Limb (tissue), 2 donors: ENCODE results near the gene NDE1.

Source experiments
- DNase-seq, 2 donors: peaks; one replicate each; pipeline ENCODE4 v3.0.0-alpha.2; 2016; ENCODE audit errors: extremely low spot score in 2 of 2

Gene NDE1

DNA sequence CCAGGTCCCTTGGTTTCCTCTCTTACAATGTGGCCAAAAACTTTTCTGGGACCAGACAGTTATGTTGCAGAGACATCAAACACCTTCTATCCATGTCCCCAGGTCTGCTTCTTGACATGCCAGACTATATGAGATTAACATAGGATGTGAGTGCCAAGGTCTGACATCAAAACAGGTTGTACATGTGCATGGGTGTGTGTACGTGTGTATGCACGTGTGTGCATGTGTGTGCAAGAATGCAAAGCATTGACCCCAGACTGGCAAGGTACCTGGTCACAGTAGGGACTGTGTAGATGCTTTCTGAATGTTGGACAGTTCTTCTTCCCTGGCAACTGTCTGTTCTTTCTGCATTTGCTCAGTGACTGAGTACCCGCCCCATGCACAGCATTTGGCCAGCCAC, 85.6 kb downstream of the NDE1 start:
- DNase-seq, result no peak

DNA sequence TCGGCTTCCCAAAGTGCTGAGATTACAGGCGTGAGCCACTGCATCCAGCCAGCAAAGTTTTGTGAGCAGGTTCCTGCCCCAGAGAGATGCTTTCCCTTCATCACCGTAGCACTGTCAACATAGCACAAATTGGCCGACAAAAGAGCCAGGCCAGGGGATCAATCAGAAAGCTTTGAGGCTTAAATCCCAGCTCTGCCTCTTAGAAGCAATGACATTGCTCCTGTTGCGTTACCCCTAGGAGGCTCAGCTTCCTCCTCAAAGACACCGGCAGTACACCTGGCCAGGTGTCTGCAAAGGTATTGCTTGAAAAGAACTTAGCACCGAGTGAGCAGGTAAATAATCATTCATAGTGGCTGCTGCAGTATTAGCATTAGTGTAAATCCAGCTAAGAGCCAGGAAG, 86.5 kb downstream of the NDE1 start:
- DNase-seq, result no peak

DNA sequence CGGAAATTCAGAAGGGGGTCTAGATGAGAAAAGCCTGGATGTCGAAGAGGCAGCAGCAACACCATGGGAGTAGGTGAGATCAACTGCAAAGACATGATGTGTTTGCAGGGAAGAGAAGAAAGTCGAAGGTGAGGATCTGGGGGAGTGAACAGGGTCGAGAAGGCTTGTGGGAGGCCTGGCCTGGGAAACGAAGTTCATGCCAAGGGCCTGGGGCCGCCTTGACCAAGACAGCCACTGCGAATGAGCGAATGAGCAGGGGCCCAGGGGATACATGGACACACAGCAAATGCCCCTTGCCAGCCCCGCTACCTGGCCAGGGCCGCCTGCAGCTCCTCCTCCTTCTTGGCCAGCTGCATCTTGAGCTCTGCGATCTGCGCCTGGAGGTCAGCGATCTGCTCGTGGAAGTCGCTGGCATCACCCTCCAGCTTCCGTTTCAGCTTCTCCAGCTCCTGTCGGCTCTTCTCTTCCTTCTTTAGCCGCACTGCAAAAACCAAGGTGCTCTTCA, 87.1 kb downstream of the NDE1 start:
- no peak for DNase-seq

DNA sequence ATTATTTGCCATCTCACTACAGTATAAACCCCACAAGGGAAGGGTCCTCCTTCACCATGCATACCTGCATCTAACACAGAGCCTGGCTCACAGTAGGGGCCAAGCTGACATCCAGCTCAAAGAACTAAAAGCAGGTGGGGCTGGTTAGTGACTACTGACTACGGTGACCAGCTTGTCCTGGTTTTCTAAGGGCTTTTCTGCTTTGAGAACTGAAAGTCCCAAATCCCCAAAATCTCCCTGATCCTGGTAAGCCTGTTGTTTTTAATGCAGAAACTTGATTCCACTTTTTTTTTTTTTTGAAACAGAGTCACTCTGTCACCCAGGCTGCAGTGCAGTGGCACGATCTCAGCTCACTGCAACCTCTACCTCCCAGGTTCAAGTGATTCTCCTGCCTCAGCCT, 89.4 kb downstream of the NDE1 start:
- no peak for DNase-seq

DNA sequence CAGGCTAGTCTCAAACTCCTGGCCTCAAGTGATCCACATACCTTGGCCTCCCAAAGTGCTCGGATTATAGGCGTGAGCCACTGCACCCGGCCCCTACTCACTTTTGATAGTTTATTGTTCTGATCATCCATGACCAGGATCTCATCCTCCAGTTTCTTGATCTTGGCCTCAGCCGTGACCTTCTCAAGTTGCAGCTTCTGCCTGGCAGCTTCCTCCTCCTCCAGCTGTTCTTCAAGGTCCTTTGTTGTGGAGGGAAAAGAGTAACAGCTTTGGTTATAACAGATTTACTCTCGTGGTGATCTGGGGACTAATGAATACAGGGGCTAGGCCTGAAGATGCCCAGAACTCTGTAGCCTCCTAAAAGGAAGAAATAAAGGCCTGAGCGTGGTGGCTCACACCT, 89.9 kb downstream of the NDE1 start:
- no peak for DNase-seq

DNA sequence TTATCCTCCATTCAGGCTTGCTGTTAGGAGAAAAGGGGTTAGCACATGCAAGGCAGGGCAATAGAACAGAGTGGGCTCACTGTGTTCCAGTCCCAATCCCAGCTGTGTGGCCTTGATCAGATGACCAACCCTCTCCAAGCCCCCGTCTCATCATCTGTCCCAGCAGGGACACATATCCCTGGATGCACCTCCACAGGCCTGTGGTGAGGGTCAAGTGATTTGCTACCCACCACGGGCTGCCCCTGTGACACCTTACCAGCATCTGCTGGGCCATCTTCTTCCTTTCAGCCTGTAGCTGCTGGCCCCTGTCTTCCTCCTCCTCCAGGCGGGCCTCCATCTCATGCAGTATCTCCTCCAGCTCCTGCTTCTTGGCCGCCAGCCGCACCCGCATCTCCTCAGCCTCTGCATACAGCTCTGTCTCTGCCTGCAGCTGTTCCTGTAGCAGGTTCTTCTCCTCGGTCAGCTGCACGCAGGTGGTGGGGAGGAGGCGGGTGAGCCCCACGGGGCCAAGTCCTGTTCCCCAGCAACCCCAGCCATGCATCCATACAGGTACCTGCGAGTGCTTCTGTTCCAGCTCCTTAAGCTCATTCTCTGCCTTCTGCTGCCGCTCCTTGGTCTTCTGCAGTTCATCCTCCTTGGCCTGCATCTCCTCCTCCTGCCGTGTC, 91.3 kb downstream of the NDE1 start:
- no peak for DNase-seq

DNA sequence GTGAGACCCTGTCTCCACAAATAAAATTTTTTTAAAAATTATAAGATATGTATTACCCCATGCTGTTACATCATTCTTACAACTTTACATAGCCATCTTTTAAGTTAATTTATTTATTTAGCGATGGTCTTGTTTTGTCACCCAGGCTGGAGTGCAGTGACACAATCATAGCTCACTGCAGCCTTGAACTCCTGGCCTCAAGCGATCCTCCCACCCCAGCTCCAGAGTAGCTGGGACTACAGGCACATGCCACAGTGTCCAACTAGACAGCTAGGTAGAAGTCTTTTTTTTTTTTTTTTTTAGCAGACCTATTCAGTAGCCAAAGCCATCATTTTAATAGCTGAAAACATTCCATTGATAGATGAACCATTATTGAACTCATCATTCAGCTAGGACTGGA, 92.7 kb downstream of the NDE1 start:
- no peak for DNase-seq

DNA sequence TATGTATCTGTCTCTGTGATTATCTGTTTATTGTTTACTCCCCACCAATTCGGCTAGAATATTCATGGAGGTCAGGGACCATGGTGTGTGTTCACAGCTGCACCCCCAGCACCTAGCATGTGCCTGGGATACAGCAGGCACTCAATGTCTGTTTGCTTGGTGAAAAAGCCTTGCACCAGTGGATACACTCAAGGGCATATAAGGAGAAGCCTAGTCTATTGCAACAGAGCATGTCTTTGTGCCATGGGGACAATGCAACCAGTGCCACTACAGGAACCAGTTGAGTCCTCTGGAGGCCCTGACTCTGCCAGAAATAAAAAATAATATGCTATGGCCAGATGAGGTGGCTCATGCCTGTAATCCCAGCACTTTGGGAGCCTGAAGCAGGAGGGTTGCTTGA, 93.6 kb downstream of the NDE1 start:
- DNase-seq, result no peak

DNA sequence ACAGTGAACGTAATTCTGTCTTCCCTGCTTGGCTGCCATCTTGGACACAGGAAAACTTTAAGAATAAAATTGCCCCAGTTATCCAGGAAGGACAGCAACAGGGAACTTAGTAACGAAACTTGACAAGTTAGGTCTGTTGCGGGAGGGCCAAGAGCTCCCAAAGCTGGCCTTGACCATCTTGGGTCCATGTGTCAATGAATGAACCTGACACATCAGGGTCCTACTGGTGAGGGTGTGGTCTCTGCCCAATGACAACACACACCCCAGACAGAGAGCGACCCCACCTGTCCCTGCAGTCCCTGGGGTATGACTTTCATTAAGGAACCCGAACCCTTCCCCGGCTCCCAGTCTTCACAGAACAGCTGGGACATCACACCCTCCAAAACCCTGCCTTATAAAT, 96.3 kb downstream of the NDE1 start:
- DNase-seq, result no peak

DNA sequence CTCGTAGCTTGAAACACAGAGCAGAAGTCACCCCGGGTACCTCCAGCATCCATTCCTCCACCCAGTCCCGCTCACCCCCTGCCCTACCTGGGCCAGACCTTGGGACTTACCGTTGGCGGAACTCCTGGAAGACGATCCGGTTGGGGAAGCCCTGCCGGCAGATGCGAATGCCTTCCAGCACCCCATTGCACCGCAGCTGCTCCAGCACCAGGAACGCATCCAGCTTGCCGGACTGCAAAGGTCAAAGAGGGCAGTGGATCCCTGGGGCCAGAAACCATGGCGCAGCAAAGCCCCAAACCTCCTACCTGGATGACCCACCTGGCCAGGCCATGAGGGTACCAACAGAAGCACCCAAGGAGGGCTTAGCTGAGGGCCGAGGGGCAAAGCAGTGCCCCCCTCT, 97.9 kb downstream of the NDE1 start:
- DNase-seq, result no peak

DNA sequence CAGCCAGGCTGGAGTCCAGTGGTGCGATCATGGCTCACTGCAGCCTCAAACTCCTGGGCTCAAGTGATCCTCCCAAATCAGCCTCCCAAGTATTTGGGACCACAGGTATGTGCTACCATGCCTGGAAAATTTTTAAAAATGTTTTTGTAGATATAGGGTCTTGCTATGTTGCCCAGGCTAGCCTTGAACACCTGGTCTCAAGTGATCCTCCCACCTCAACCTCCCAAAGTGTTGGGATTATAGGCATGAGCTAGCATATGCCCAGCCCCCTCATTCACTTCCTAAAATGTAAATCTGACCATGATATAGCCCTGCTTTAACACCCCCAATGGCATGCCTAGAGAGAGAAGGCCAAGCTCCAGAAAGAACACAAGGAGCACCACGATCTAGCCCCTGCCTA, 98.6 kb downstream of the NDE1 start:
- DNase-seq, result no peak

DNA sequence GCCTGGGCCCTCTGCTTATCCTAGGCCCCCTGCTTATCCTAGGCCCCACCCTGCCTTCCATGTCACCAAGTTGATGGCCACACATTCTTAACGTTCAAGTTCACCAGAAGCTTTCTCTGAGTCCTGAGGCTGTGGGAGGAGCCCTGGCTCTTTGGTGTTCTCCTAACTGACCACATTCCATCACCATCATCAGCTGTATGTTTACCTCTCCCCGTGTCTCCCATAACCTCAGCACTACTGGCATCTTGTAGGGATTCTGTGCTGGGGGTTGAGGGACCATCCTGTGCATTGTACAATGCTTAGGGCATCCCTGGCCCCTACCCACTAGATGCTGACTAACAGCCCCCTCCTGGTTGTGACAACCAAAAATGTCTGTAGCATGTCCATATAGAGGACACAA, 99.3 kb downstream of the NDE1 start:
- DNase-seq, result no peak

DNA sequence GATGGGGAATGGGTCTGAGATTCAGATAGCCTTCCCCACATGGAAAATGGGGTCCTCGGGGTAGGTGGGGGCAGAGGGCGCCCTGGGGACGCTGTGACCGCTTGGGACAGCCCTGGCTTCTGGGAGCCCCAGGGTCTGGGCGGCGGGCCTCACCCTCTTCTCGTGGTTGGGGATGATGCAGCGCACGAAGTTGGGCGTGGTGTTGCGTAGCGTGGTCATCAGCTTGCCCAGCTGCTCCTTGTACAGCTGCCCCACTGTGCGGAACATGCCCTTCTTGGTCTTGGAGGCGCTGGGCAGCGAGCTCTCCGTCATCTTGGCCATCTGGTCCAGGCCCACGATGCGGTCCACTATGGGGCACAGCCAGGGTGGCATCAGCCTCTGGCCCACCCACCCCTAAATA, 99.9 kb downstream of the NDE1 start:
- no peak for DNase-seq

DNA sequence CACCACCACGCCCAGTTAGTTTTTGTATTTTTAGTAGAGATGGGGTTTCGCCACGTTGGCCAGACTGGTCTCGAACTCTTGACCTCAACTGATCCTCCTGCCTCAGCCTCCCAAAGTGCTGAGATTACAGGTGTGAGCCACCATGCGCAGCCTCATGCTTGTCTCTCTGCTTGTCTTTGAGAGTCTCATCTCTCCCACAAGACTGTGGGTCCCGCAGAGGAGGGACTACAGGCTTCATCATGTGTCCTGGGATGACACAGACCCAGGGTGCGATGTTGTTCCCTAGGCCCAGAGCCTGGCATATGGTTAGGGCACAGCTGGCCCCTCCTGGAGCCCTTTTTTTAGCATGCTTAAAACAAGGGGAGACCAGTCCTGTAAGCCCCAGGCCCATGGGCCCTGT, 101.9 kb downstream of the NDE1 start:
- DNase-seq, result no peak

DNA sequence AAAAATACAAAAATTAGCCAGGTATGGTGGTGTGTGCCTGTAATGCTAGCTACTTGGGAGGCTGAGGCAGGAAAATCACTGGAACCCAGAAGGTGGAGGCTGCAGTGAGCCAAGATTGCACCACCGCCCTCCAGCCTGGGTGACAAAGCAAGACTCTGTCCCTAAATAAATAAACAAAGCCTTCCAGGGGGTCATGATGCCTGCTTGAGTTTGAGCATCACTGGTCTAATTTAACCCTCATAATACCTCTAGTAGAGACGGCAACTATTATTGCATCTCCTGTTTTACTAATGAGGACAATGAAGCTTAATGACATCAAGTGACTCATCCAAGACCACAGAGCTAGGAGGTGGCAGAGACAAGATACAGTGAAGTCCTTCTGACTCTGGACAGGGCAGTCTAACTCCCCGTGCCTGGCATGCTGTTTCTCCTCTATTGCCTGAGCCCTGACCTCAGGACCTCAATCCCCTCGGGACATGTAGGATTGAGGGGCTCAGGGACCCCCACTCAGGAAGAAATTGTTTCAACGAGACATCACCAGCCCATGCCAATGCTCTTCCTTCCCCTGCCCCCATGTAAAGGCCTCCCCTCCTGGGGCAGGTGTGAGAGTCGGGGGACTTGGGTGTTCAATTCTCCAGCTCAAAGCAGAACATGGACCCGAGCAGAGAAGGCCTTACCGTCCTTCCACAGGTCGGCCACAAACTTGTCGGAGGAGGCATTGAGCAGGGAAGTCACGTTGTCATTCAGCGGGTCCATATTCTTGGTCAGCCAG, 102.9 kb downstream of the NDE1 start:
- no peak for DNase-seq

DNA sequence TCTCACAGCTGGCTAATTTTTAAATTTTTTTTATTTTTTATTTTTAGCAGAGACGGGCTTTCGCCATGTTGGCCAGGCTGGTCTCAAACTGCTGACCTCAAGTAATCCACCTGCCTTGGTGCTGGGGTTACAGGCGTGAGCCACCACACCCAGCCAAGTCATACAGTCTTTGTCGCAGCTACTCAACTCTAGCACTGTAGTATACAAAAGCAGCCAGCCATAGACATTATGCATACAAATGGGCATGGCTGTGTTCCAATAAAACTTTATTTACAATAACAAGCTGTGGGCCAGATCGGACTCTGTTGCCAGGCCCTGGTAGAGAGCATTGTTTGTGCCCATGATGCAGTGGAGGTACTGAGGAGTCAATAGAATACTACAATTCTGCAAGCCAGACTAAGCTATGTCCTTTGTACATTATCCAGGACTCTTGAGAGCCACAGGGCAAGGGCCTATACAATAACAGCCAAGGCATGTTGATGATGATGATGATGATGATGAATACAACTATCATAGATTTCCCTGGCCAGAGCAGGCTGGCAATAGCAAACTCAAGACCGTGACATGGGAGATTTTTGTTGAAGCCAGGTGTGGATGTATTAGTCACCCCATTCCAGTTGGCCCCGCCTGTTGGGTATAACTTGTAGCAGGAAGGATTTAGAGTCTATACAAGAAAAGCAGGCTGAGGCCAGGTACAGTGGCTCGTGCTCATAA, 104.9 kb downstream of the NDE1 start:
- DNase-seq, result no peak

DNA sequence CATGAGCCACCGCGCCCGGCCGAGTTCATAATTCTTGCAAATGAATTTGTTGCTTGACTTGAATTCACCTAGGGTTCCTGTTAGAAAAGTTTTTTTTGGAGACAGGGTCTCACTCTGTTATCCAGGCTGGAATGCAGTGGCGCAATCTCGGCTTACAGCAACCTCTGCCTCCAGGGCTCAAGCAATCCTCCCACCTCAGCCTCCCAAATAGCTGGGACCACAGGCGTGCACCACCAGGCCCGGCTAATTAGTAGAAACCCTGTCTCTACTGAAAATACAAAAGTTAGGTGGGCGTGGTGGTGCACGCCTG, 107.0 kb downstream of the NDE1 start:
- no peak for DNase-seq

DNA sequence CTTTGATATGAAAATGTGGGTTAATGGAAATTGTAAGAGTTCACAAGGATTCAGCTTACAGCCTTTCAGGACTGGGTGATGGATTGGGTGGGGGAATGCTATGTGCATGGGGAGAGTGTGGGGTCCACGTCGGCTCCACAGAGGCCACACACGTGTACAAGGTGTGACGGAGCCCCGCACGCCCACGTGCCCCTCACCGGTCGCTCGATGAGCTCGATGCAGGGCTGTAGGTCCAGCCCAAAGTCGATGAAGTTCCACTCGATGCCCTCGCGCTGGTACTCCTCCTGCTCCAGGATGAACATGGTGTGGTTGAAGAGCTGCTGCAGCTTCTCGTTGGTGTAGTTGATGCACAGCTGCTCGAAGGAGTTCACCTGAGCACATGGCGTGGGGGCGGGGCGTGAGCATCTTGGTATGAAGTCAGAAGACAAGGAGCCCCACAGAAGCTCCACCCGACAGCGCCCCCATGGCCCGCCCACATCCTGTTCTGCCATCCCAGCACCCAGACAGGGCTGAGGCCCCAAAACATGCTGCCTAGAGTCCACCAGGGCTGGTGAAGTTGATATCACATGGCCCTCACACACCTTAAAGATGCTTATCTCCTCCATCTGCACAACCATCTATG, 107.7 kb downstream of the NDE1 start:
- no peak for DNase-seq

DNA sequence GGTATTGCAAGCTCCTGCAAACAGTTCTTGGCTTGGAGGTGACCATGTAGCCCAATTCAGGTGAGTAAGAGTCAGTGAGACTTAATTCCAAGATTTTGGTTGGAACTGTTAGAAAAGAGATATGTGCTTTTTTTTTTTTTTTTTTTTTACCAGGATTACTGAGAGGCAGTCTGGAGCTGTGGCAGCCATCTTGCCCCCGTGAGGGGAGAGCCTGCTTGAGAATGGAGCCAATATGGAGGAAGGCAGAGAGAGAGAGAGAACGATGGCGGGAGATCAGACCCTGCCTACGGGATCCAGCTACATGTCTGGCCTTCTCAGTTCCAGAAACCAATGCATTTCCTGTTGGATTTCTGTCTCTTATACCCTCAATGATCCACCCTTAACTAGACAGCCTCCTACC, 109.0 kb downstream of the NDE1 start:
- DNase-seq, result no peak

DNA sequence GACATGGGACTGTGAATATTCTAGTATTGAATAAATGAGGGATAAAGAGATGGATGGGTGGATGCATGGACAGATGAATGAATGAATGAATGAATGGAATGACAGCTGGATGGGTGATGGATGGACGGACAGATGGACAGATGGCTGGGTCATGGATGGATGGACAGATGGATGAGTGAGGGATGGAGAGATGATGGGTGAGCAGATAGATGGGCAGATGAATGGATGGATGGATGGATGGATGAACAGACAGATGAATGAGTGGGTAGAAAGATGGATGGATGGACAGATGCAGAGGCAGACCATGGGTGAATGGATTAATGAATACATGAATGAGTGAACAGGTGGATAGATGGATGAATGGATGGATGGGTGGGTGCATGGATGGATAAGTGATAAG, 110.1 kb downstream of the NDE1 start:
- no peak for DNase-seq

DNA sequence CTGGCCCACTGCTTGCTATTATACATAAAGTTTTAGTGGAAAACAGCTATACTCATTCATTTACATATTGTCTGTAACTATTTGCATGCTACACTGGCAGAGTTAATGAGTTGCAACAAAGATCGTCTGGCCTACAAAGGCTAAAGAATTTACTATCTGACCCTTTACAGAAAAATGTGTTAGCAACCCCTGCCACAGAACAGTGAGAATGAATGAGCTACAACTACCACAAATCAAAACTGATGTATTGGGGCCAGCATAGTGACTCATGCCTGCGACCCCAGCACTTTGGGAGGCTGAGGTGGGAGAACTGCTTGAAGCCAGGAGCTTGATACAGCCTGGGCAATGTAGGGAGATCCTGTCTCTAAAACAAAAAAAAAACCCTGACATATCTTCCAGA, 114.1 kb downstream of the NDE1 start:
- no peak for DNase-seq

DNA sequence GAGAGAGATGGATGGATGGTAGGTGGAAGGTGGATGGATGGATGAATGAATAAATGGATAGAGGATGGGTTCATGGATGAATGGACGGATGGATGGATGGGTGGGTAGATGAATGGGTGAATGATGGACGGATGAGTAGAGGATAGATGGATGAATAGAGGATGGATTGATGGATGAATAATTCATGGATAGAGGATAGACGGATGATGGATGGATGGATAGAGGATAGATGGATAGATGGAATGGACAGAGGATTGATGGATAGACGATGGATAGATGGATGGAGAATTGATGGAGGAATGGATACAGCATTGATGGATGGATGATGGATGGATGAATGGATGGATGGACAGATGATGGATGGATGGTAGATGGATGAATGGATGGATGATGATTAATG, 115.1 kb downstream of the NDE1 start:
- DNase-seq, result no peak
